Nephron progenitor cell (in vitro differentiated cells): Measurements from ENCODE around the gene UBE2G2.

ENCODE experiments used
- DNase-seq: peaks from one replicate; pipeline ENCODE4 v3.0.0; 2021
- H3K27ac Mint-ChIP-seq: 2 replicates; pipeline ENCODE4 v1.8.0; 2021; ENCODE audit warnings: mild to moderate bottlenecking, moderate library complexity, mixed read lengths
- H3K27me3 Mint-ChIP-seq: 2 replicates; pipeline ENCODE4 v1.8.0; 2021; ENCODE audit warnings: mild to moderate bottlenecking, low read depth, mixed read lengths; ENCODE audit not compliant: poor library complexity
- H3K36me3 Mint-ChIP-seq: 2 replicates; pipeline ENCODE4 v1.8.0; 2021; ENCODE audit warnings: low read depth, mixed read lengths
- H3K4me1 Mint-ChIP-seq: 2 replicates; pipeline ENCODE4 v1.8.0; 2021; ENCODE audit warnings: mixed read lengths
- H3K4me3 Mint-ChIP-seq: 2 replicates; pipeline ENCODE4 v1.8.0; 2021; ENCODE audit warnings: mild to moderate bottlenecking, moderate library complexity, mixed read lengths
- H3K9me3 Mint-ChIP-seq: 2 replicates; pipeline ENCODE4 v1.8.0; 2021; ENCODE audit warnings: mild to moderate bottlenecking, moderate library complexity, mixed read lengths
- TF ChIP-seq, protein P1 (sequence below): fragments of 200-600 bp; sonication (generic); IDR thresholded peaks from 2 replicates; pipeline ENCODE4 v1.5.0; 2021; ENCODE audit warnings: antibody characterized with exemption

The UBE2G2 gene

DNA sequence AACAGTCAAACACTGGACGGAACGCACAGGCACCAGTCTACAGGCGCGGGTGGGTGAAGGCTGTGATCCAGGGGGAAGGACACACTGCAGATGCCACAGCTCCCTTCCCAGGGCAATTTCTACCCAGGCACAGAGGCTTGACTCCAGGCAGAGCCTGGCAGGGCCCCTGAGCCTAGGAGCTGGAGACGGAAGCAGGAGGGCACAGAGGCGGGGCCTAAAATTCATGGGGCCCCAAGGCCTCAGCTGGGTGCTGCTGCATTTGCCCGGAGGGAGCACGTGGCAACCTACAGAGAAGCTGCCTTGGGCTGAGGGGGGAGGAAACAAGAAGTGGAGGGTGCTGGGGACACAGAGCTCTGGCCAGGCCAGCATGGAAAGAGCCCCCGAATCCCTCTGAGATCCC lies 41.2 kb downstream of the UBE2G2 start:
- H3K9me3 Mint-ChIP-seq = peaks cover 7% of the 10 kb centered on the region
- peaks cover 21% of the 10 kb centered on the region for H3K4me1 Mint-ChIP-seq
- H3K27me3 Mint-ChIP-seq = peaks cover 16% of the 10 kb centered on the region
- no peak for DNase-seq
- TF ChIP-seq, protein P1, sequence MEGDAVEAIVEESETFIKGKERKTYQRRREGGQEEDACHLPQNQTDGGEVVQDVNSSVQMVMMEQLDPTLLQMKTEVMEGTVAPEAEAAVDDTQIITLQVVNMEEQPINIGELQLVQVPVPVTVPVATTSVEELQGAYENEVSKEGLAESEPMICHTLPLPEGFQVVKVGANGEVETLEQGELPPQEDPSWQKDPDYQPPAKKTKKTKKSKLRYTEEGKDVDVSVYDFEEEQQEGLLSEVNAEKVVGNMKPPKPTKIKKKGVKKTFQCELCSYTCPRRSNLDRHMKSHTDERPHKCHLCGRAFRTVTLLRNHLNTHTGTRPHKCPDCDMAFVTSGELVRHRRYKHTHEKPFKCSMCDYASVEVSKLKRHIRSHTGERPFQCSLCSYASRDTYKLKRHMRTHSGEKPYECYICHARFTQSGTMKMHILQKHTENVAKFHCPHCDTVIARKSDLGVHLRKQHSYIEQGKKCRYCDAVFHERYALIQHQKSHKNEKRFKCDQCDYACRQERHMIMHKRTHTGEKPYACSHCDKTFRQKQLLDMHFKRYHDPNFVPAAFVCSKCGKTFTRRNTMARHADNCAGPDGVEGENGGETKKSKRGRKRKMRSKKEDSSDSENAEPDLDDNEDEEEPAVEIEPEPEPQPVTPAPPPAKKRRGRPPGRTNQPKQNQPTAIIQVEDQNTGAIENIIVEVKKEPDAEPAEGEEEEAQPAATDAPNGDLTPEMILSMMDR = no peak
- peak overlapping the region; percentile 57 for H3K27ac Mint-ChIP-seq
- H3K4me3 Mint-ChIP-seq = no peak overlapping the region
- H3K36me3 Mint-ChIP-seq = no peaks in the 10 kb centered on the region

DNA sequence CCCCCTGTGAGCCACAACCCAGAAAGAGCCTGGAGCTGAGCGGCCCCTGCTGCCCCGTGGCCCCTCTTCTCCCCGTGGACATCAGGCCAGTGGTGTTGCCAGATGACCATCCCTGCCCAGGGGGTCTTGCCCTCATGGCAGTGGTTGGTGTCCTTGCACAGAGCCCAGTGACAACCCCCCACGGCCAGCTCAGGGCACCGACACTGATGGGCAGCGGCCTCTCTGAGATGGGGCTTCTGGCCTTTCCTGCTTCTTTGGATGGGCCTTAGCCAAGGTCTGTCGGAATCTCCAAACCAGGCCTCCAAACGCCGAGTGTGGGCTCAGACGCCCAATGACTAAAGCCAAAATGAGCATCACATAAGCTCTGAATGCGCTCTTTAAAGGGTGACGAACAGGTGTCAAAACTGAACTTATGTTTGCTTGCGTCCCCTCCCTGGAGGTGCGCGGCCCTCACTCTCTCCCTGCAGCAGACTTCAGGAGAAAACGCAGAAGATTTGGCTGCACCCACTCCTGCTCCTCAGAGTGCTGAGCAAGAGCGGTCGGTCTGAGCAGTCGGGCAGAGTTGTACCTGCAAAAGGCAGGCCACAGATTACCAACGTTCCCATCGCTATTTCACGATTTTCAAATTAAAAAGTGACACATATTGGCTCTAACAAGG lies 41.9 kb downstream of the UBE2G2 start:
- DNase-seq = no peak
- Mint-ChIP-seq H3K27ac (peak overlapping the region; percentile 57), H3K27me3 (peaks cover 16% of the 10 kb centered on the region), H3K4me1 (peaks cover 16% of the 10 kb centered on the region), H3K9me3 (peaks cover 13% of the 10 kb centered on the region), H3K36me3 (peaks cover 6% of the 10 kb centered on the region), H3K4me3 (no peak overlapping the region)
- TF ChIP-seq, protein P1 = no peak

DNA sequence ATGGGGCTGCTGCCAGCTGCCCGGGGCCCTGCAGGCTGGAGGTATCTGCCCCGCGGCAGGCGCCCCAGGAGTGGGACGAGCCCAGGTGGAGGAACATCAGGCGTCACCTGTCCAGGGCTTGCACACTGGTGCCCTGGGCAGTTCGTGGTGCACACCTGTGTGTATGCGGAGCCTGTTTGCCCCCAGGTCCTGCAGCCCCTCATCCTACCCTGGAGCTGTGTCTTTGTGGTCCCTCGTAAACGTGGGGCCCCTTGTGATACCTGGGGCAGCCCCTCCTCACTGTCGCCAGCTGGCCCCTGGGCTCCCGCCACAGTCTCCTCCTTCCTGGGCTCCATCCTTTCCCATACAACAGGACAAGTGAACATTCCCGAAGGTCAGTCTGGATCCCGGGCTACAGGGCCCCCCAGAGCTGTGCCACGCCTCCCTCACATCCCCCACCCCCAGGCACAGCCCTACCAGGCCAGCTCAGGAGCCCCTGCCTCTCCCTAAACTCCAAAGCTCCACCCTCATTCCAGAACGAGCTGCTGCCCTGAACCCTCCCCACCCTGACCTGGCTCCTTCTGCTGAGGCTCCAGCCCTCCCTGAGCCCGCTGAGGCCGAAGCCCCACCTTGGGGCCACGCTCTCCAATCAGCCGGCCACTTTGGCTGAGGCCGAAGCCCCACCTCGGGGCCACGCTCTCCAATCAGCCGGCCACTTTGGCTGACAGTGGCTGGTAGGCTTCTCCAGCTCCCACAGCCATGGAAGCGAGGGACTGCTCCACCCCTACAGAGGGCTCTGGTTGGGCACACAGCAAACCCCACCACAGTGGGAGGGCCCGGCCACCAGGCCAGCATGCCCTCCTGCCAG lies 42.6 kb downstream of the UBE2G2 start:
- peaks cover 7% of the 10 kb centered on the region for H3K36me3 Mint-ChIP-seq
- H3K27me3 Mint-ChIP-seq = peaks cover 16% of the 10 kb centered on the region
- no peak overlapping the region for H3K27ac Mint-ChIP-seq
- TF ChIP-seq, protein P1 = no peak
- H3K4me1 Mint-ChIP-seq = peaks cover 16% of the 10 kb centered on the region
- H3K9me3 Mint-ChIP-seq = peaks cover 17% of the 10 kb centered on the region
- DNase-seq = no peak
- H3K4me3 Mint-ChIP-seq = no peak overlapping the region

DNA sequence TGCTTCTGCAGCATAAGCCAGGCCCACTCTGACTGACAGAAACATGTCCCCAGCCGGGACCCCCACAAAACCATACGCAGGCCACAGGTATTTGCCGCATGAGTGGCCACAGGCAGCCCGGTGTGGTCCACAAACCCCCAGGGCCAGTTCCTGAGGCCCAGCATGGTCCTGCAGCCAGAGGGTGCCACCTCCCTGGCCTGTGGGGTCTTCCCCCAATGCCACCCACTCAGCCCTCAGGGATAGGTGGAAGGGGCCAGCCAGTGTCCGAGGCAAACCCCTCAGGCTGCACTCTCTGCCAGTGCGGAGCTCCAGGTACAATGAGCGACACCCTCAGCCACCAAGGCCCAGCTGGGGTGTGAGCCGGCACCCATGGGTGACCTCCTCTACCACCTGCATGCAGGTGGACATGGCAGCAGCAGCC lies 43.5 kb downstream of the UBE2G2 start:
- no peak for DNase-seq
- Mint-ChIP-seq H3K36me3 (peaks cover 10% of the 10 kb centered on the region), H3K9me3 (peaks cover 22% of the 10 kb centered on the region), H3K4me3 (no peak overlapping the region), H3K27ac (no peak overlapping the region), H3K4me1 (peaks cover 16% of the 10 kb centered on the region), H3K27me3 (peaks cover 16% of the 10 kb centered on the region)
- TF ChIP-seq, protein P1 = no peak

- TF ChIP-seq, protein P1 = no peak
- Mint-ChIP-seq H3K27ac (no peak overlapping the region), H3K36me3 (peaks cover 10% of the 10 kb centered on the region), H3K4me1 (peaks cover 18% of the 10 kb centered on the region), H3K9me3 (peaks cover 22% of the 10 kb centered on the region), H3K4me3 (no peak overlapping the region), H3K27me3 (peaks cover 18% of the 10 kb centered on the region)
- DNase-seq = no peak
Observed at GRCh38 chr21:44757731-44758130, 43.9 kb downstream of the UBE2G2 start.
